COLO829 (cell line): ENCODE data around the gene TPRG1.

ENCODE experiments used
- DNase-seq: peaks from one replicate; pipeline ENCODE4 v3.0.0; 2012; ENCODE audit warnings: low spot score

Gene TPRG1

GRCh38 chr3:189171707-189172106 is at the start of gene TPRG1:
TPRG1 (plus strand) TSS chr3:189171971; CDS start chr3:189207385, 35,414 bp downstream.
- no peak for DNase-seq

- DNase-seq = no peak
These were observed 49.7 kb upstream of the TPRG1 start for GRCh38 chr3:189122110-189122509.

GRCh38 chr3:189122526-189123205 is 49.1 kb upstream of the TPRG1 start:
- no peak for DNase-seq

GRCh38 chr3:189123595-189124387 is 48.0 kb upstream of the TPRG1 start:
- no peak for DNase-seq

- DNase-seq = peak; percentile 96
These were observed 39.5 kb upstream of the TPRG1 start for GRCh38 chr3:189132231-189132671.

- no peak for DNase-seq
These were observed 38.9 kb upstream of the TPRG1 start for GRCh38 chr3:189132839-189133238.

- DNase-seq = no peak
These were observed 38.0 kb upstream of the TPRG1 start for GRCh38 chr3:189133768-189134167.

GRCh38 chr3:189137416-189137815 is 34.4 kb upstream of the TPRG1 start:
- DNase-seq = no peak

- no peak for DNase-seq
These were observed 32.7 kb upstream of the TPRG1 start for GRCh38 chr3:189138901-189139610.

GRCh38 chr3:189139611-189139940 is 32.2 kb upstream of the TPRG1 start:
- no peak for DNase-seq

GRCh38 chr3:189142527-189142926 is 29.2 kb upstream of the TPRG1 start:
- no peak for DNase-seq

GRCh38 chr3:189143321-189143720 is 28.4 kb upstream of the TPRG1 start:
- DNase-seq = no peak

GRCh38 chr3:189143771-189144170 is 28.0 kb upstream of the TPRG1 start:
- DNase-seq = no peak

GRCh38 chr3:189144645-189145044 is 27.1 kb upstream of the TPRG1 start:
- no peak for DNase-seq

- no peak for DNase-seq
These were observed 24.9 kb upstream of the TPRG1 start for GRCh38 chr3:189146848-189147247.

GRCh38 chr3:189148081-189148507 is 23.7 kb upstream of the TPRG1 start:
- peak; percentile 75 for DNase-seq

- DNase-seq = no peak
These were observed 22.6 kb upstream of the TPRG1 start for GRCh38 chr3:189149203-189149602.

GRCh38 chr3:189157232-189158007 is 14.4 kb upstream of the TPRG1 start:
- peak; percentile 57 for DNase-seq

- DNase-seq = no peak
These were observed 13.7 kb upstream of the TPRG1 start for GRCh38 chr3:189158034-189158433.

- DNase-seq = no peak
These were observed 11.1 kb upstream of the TPRG1 start for GRCh38 chr3:189160519-189161309.

- DNase-seq = no peak
These were observed 6.6 kb upstream of the TPRG1 start for GRCh38 chr3:189165092-189165612.
